ENCODE results near the gene FMR1. TPM values are rescaled to one million over a fixed set of nuclear protein-coding genes. Genes with fewer than 3 reads are reported as not detected.

Gene FMR1
- total RNA-seq, 4 donors from 2014 or later: 34.5 to 63.0 (median 41.7) TPM

GRCh38 chrX:147914591-147914990, 2.9 kb downstream of the FMR1 start:
- no peak for TF ChIP-seq CTCF (IDR thresholded peaks at IDR 0.05)
- TF ChIP-seq POLR2A (IDR thresholded peaks at IDR 0.05): no peak
- TF ChIP-seq EP300 (IDR thresholded peaks at IDR 0.05): no peak
- no peak overlapping the region for H3K4me3 ChIP-seq
- no peak overlapping the region for H3K27ac ChIP-seq
- H3K36me3 ChIP-seq: no peaks in the 10 kb centered on the region
- no peak for DNase-seq (ENCODE audit: low spot score in 2 of 2)
- no peaks in the 10 kb centered on the region for H3K27me3 ChIP-seq
- no peaks in the 10 kb centered on the region for H3K9me3 ChIP-seq
- WGBS, 2 donors: 55 to 65% methylated on average over 3 of the region's 3 CpGs
- peaks cover 0 to 47% (median 3%) of the 10 kb centered on the region in 4 donors for H3K4me1 ChIP-seq

- no peak for DNase-seq (ENCODE audit: low spot score in 2 of 2)
- WGBS, 2 donors: 71 to 84% methylated on average over 6 of the region's 6 CpGs
- Histone ChIP-seq H3K36me3 (no peaks in the 10 kb centered on the region), H3K4me3 (no peak overlapping the region), H3K4me1 (peaks cover 0 to 55% (median 3%) of the 10 kb centered on the region in 4 donors), H3K27me3 (no peaks in the 10 kb centered on the region), H3K27ac (no peak overlapping the region), H3K9me3 (no peaks in the 10 kb centered on the region)
- TF ChIP-seq POLR2A (IDR thresholded peaks at IDR 0.05): no peak
- no peak for TF ChIP-seq CTCF (IDR thresholded peaks at IDR 0.05)
- no peak for TF ChIP-seq EP300 (IDR thresholded peaks at IDR 0.05)
These were observed 4.8 kb downstream of the FMR1 start for GRCh38 chrX:147916375-147916968.

GRCh38 chrX:147917700-147918695, 6.3 kb downstream of the FMR1 start:
- no peak for DNase-seq (ENCODE audit: low spot score in 2 of 2)
- TF ChIP-seq EP300 (IDR thresholded peaks at IDR 0.05): no peak
- TF ChIP-seq CTCF (IDR thresholded peaks at IDR 0.05): no peak
- TF ChIP-seq POLR2A (IDR thresholded peaks at IDR 0.05): no peak
- Histone ChIP-seq H3K27ac (no peak overlapping the region), H3K9me3 (no peaks in the 10 kb centered on the region), H3K4me3 (no peak overlapping the region), H3K36me3 (no peaks in the 10 kb centered on the region), H3K4me1 (peaks cover 0 to 53% (median 3%) of the 10 kb centered on the region in 4 donors), H3K27me3 (no peaks in the 10 kb centered on the region)
- WGBS, 2 donors: 55 to 65% methylated on average over 10 of the region's 10 CpGs

GRCh38 chrX:147920161-147920666, 8.5 kb downstream of the FMR1 start:
- H3K9me3 ChIP-seq: no peaks in the 10 kb centered on the region
- H3K4me3 ChIP-seq: no peak overlapping the region
- no peaks in the 10 kb centered on the region for H3K36me3 ChIP-seq
- 55 to 58% methylated on average over 3 of the region's 3 CpGs for WGBS, 2 donors
- TF ChIP-seq EP300 (IDR thresholded peaks at IDR 0.05) (no peak), POLR2A (IDR thresholded peaks at IDR 0.05) (no peak), CTCF (IDR thresholded peaks at IDR 0.05) (no peak)
- no peak for DNase-seq (ENCODE audit: low spot score in 2 of 2)
- H3K4me1 ChIP-seq: peaks cover 0 to 33% (median under 1%) of the 10 kb centered on the region in 4 donors
- H3K27ac ChIP-seq: no peak overlapping the region
- H3K27me3 ChIP-seq: no peaks in the 10 kb centered on the region

GRCh38 chrX:147923605-147924004, 11.9 kb downstream of the FMR1 start:
- Histone ChIP-seq H3K9me3 (no peaks in the 10 kb centered on the region), H3K4me1 (peaks cover 0 to 14% (median 0%) of the 10 kb centered on the region in 4 donors), H3K4me3 (no peak overlapping the region), H3K36me3 (no peaks in the 10 kb centered on the region), H3K27ac (no peak overlapping the region), H3K27me3 (no peaks in the 10 kb centered on the region)
- WGBS, 2 donors: 36 to 55% methylated on average over 1 of the region's 1 CpG
- no peak for TF ChIP-seq POLR2A (IDR thresholded peaks at IDR 0.05)
- TF ChIP-seq EP300 (IDR thresholded peaks at IDR 0.05): no peak
- no peak for TF ChIP-seq CTCF (IDR thresholded peaks at IDR 0.05)
- no peak for DNase-seq (ENCODE audit: low spot score in 2 of 2)

Measured in tibial nerve (tissue), 4 donors.